Measurements from ENCODE around the gene CLDN7. TPM values are rescaled to one million over a fixed set of nuclear protein-coding genes. Genes with fewer than 3 reads are reported as not detected.
A peak's percentile ranks its signal among the peaks of the same experiment; 100 is the strongest.

The CLDN7 gene
- total RNA-seq, 1 donor from 2014 or later = 1.8 TPM

DNA sequence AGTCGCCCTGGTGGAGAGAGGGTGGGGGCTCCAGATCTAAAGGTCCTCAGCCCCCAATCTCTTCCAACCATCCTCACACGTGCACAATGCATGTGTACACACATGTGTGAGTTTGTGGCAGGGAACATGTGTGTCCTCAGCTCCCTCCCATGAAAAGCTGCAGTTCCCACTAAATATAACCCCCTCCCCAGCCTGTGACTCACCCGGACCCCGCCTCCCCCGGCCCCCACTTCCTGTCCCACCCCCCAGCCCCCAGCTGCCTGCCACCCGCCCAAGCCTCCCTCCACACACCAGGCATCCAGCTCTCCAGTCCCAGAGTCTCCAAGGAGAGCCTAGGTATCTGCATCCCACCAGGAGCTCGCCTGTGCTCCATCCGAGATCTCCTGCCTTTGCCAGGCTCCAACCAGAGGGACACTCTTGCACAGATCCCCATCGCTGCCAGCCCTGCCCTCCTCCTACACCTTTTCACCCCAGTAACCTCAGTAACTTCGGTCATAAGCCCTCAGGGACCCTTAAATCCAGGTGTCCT, 46.6 kb downstream of the CLDN7 start:
- Mint-ChIP-seq H3K36me3 (ENCODE audit: low read depth) (peaks cover 5% of the 10 kb centered on the region), H3K4me3 (no peak overlapping the region), H3K27ac (peak overlapping the region; percentile 53), H3K27me3 (no peaks in the 10 kb centered on the region), H3K9me3 (no peaks in the 10 kb centered on the region), H3K4me1 (peaks cover 62% of the 10 kb centered on the region)
- DNase-seq = no peak
- ChIA-PET POLR2A (interaction anchor here (0.5 to 2.7 kb wide), 4 partner anchors 23 to 265 kb away, joined by 3 to 21 read pairs (median 7); partner anchors contain the start of genes GABARAP and PHF23), CTCF (no interaction called here)
- intact Hi-C loops (cut with micrococcal nuclease) = loop anchor here (1.0 to 5.0 kb wide), 2 partner anchors 82 to 137 kb away; partner anchors contain the start of gene KCTD11
- no peak for ATAC-seq (ENCODE audit: low read depth)
- no peak for TF ChIP-seq CTCF (IDR thresholded peaks at IDR 0.05)

DNA sequence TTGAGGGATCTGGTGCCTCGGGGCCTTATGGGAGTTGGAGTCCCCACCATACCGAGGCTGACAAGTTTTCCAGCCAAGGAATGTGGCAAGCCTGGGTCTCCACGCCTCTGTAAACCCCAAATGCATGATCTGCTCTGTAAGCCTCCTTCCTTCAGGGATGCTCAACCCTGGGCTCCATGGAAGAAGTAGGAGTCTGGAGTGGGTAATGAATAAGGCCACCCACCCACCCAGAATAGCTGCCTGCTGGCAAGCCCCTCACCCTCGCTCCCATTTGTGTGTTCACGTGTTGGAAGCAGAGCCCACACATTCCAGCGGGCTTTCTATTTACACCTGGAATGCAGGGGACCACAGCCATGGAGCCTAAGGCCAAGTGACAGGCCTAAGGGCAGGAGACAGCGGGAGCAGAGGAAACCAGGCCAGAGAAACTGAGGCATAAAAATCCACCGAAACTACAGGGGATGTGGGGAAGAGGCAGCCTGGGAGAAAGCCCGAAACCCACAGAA, 47.1 kb downstream of the CLDN7 start:
- Mint-ChIP-seq H3K4me3 (peak overlapping the region; percentile 88), H3K27me3 (no peaks in the 10 kb centered on the region), H3K4me1 (peaks cover 56% of the 10 kb centered on the region), H3K27ac (peak overlapping the region; percentile 94), H3K9me3 (no peaks in the 10 kb centered on the region), H3K36me3 (ENCODE audit: low read depth) (peaks cover 2% of the 10 kb centered on the region)
- intact Hi-C loops (cut with micrococcal nuclease) = loop anchor here (1.0 to 5.0 kb wide), 2 partner anchors 82 to 137 kb away; partner anchors contain the start of gene KCTD11
- ChIA-PET CTCF (no interaction called here), POLR2A (interaction anchor here (0.8 to 2.7 kb wide), 8 partner anchors 9 to 189 kb away, joined by 3 to 21 read pairs (median 4); partner anchors contain the start of genes DVL2, GABARAP, PHF23 and TMEM256)
- ATAC-seq (ENCODE audit: low read depth) (no peak), DNase-seq (no peak)
- no peak for TF ChIP-seq CTCF (IDR thresholded peaks at IDR 0.05)

- Mint-ChIP-seq H3K27me3 (no peaks in the 10 kb centered on the region), H3K4me3 (peak overlapping the region; percentile 88), H3K27ac (peak overlapping the region; percentile 94), H3K9me3 (no peaks in the 10 kb centered on the region), H3K36me3 (ENCODE audit: low read depth) (no peaks in the 10 kb centered on the region), H3K4me1 (peaks cover 53% of the 10 kb centered on the region)
- intact Hi-C loops (cut with micrococcal nuclease) = loop anchor here (1.0 to 5.0 kb wide), 8 partner anchors 9 to 223 kb away; partner anchors contain the start of genes DVL2, EIF5A, ELP5 and FGF11
- ATAC-seq (ENCODE audit: low read depth) (peak; percentile 86), DNase-seq (peak; percentile 98)
- CTCF ChIA-PET = interaction anchor here (0.7 kb wide), 1 partner anchor 45 kb away, joined by 3 read pairs; no protein-coding TSS in a partner anchor
- no peak for TF ChIP-seq CTCF (IDR thresholded peaks at IDR 0.05)
- POLR2A ChIA-PET = interaction anchor here (0.6 to 2.7 kb wide), 11 partner anchors 9 to 1729 kb away, joined by 3 to 21 read pairs (median 4); partner anchors contain the start of genes DVL2, GABARAP, PHF23 and TMEM256
These were observed 47.8 kb downstream of the CLDN7 start for GRCh38 chr17:7214300-7215135.

- ChIA-PET POLR2A (interaction anchor here (0.6 to 2.7 kb wide), 9 partner anchors 8 to 1728 kb away, joined by 3 to 21 read pairs (median 4); partner anchors contain the start of genes GABARAP and PHF23), CTCF (interaction anchor here (0.7 kb wide), 1 partner anchor 46 kb away, joined by 3 read pairs; no protein-coding TSS in a partner anchor)
- H3K36me3 Mint-ChIP-seq (ENCODE audit: low read depth) = no peaks in the 10 kb centered on the region
- peak overlapping the region; percentile 88 for H3K4me3 Mint-ChIP-seq
- intact Hi-C loops (cut with micrococcal nuclease) = loop anchor here (1.0 to 5.0 kb wide), 7 partner anchors 9 to 223 kb away; partner anchors contain the start of genes DVL2, EIF5A, ELP5 and FGF11
- peaks cover 47% of the 10 kb centered on the region for H3K4me1 Mint-ChIP-seq
- no peaks in the 10 kb centered on the region for H3K27me3 Mint-ChIP-seq
- peak overlapping the region; percentile 94 for H3K27ac Mint-ChIP-seq
- H3K9me3 Mint-ChIP-seq = no peaks in the 10 kb centered on the region
- no peak for ATAC-seq (ENCODE audit: low read depth)
- TF ChIP-seq CTCF (IDR thresholded peaks at IDR 0.05) = no peak
- no peak for DNase-seq
These were observed 48.4 kb downstream of the CLDN7 start for GRCh38 chr17:7213895-7214299.

All from activated B cell treated with CpG ODN at 0.5 μM for 24 hours (primary cell).